CD4-positive, alpha-beta T cell treated with Interleukin-4 for 4 hours (primary cell): ENCODE results near the gene STK32B.
"Not testable (repeated sequence)": the region's sequence is repeated elsewhere in the genome, so short reads cannot be mapped to it uniquely, and the experiment has no call there.

Source experiments
- DNase-seq: peaks from one replicate; pipeline ENCODE4 v3.0.0-alpha.2; 2020

The STK32B gene

DNA sequence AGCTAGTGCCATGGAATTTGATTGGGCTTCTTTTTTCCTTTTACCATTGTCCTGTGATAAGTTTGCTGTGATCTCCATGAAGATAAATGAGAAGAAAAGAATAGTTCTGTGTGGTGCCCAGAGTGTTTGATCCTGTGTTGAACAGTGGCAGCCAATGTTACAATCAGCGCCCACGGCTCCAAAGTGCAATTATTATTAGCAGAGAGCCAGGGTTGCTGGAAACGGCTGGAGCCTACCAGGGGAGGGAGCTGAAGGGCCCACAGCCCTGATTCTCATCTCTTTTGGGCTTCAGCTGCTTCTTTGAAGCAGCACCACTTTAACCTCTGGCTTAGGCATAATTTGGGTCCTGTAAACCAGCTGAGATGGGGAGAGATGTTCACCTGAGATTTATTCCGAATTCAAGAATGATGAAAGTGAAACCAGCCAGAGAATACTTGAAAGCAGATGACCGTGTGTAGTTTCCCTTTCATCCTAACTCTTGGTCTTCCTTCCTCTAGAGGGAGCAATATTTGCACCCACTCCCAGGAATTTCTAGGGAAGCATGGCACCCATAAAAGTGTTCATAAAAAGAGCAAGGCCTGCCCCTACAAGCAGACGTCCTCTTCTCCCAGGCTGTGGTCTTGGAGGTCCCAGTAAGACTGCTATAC is 358.8 kb downstream of the STK32B start:
- no peak for DNase-seq

DNA sequence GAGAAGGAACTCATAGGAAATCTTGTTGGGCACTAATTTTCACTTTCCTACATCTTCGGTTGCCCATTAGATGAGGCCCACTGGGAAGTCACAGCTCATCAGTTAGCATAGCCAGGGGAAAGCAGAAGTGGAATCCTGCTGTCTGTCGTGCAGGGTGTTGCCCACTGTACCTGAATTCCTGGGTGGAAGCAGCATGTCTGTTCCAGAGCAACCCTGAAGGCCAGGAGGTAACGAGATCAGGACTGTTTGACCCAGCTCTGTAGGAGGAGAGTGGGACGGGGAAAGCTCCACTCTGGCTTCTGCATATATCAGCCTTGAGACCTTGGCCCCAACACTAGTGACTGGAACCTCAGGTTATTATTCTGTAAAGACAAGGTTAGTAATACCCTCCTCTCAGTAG is 361.0 kb downstream of the STK32B start:
- DNase-seq = no peak

DNA sequence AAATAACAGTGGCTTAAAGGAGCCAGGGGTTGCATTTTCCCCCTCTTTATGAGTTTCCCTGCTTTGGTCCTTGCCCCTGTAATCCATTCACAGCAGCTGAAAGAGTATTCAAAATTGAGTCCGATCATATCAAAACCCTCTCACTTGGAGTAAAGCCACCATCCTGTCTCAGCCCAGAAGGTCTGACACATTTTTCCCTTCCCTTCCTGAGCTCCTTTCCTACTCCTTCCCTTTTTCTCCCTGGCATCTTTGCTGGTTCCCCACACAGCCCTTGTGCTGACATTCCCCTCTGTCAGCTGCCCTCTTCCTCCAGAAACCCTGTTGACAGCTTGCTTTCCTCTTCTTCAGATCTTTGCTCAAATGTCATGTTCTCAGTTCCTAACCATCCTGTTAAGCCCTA is 361.5 kb downstream of the STK32B start:
- no peak for DNase-seq

- DNase-seq = no peak
Observed at GRCh38 chr4:5416637-5417036, 365.4 kb downstream of the STK32B start.

GRCh38 chr4:5420266-5420665 is 369.0 kb downstream of the STK32B start:
- no peak for DNase-seq

- no peak for DNase-seq
Observed at GRCh38 chr4:5421416-5421815, 370.1 kb downstream of the STK32B start.

- DNase-seq = no peak
Observed at GRCh38 chr4:5422195-5422594, 370.9 kb downstream of the STK32B start.

GRCh38 chr4:5423670-5424069 is 372.4 kb downstream of the STK32B start:
- DNase-seq = no peak

- no peak for DNase-seq
Observed at GRCh38 chr4:5424211-5424610, 372.9 kb downstream of the STK32B start.

- no peak for DNase-seq
Observed at GRCh38 chr4:5424901-5425300, 373.6 kb downstream of the STK32B start.

- no peak for DNase-seq
Observed at GRCh38 chr4:5429747-5430146, 378.5 kb downstream of the STK32B start.

- DNase-seq = no peak
Observed at GRCh38 chr4:5433196-5433595, 381.9 kb downstream of the STK32B start.

- DNase-seq = no peak
Observed at GRCh38 chr4:5435201-5435600, 383.9 kb downstream of the STK32B start.

GRCh38 chr4:5435823-5436222 is 384.5 kb downstream of the STK32B start:
- DNase-seq = no peak

DNA sequence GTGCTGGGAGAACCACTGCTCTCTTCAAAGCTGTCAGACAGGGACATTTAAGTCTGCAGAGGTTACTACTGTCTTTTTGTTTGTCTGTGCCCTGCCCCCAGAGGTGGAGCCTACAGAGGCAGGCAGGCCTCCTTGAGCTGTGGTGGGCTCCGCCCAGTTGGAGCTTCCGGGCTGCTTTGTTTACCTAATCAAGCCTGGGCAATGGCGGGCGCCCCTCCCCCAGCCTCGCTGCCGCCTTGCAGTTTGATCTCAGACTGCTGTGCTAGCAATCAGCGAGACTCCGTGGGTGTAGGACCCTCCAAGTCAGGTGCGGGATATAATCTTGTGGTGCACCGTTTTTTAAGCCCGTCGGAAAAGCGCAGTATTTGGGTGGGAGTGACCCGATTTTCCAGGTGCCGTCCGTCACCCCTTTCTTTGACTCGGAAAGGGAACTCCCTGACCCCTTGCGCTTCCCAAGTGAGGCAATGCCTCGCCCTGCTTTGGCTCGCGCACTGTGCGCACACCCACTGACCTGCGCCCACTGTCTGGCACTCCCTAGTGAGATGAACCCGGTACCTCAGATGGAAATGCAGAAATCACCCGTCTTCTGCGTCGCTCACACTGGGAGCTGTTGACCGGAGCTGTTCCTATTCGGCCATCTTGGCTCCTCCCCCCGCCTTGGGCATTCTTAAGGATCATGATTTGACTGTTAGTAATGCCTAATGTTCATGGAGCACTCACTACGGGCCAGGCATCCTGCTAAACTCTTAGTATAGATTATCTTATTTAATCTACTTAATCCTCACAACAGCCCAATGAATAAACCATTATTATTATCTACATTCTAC is 392.9 kb downstream of the STK32B start:
- not testable (repeated sequence) for DNase-seq

GRCh38 chr4:5444918-5445517 is 393.7 kb downstream of the STK32B start:
- DNase-seq = no peak

- DNase-seq = no peak
Observed at GRCh38 chr4:5446595-5447226, 395.4 kb downstream of the STK32B start.

DNA sequence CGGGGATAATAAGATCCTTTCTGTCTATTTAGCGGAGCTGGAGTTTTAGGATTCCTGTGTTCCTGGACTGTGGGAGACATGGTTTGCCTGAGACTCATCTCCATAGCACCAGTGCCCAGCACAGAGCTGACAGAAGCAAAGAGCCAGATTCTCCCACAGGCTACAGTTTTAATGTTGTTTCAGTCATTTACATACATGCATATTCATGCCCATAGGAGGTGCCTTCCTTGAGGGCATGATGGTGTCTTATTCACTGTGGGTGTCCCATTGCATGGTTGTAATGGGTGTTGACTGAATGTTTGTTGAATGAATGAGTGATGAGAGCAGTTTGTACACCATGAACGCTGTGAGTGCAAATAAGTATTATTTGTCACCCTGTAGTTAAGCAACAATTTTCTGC is 396.5 kb downstream of the STK32B start:
- no peak for DNase-seq

DNA sequence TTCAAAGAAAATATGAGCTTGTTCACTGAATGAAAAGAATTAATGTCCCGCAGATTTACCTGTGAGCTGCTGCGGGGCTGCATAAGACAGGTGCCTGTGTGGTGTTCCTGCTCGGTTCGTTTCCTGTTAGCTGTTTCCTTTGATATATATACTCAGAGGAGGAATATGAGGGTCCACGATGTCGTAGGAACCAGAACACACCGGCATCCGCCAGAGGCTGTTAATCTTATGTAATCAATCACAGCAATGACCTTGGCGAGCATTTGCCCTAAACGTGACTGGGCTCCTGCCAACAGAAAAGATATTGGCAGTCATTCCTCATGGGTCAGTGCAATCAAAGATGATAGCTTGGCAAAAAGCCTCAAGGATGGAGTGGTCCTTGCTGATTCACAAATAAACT is 396.9 kb downstream of the STK32B start:
- DNase-seq = no peak

DNA sequence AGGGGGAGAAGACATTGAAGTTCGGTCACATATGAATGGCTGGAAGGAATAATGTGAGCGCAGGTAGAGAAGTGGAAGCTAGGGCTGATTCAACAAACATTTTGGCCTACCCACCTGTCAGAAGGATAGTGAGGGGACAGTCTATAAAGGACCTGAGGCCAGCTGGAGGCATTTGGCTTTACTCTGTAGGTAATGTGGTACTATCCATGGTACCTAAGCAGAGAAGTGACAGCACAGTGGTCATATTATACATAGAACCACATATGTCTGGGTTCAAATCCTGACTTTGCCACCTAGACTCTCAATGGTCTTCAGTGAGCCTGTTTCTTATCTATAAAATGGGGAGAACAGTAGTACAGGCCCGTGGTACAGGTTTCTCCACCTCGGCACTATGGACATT is 400.0 kb downstream of the STK32B start:
- no peak for DNase-seq

- no peak for DNase-seq
Observed at GRCh38 chr4:5452156-5452555, 400.9 kb downstream of the STK32B start.

- no peak for DNase-seq
Observed at GRCh38 chr4:5455003-5455585, 403.8 kb downstream of the STK32B start.

DNA sequence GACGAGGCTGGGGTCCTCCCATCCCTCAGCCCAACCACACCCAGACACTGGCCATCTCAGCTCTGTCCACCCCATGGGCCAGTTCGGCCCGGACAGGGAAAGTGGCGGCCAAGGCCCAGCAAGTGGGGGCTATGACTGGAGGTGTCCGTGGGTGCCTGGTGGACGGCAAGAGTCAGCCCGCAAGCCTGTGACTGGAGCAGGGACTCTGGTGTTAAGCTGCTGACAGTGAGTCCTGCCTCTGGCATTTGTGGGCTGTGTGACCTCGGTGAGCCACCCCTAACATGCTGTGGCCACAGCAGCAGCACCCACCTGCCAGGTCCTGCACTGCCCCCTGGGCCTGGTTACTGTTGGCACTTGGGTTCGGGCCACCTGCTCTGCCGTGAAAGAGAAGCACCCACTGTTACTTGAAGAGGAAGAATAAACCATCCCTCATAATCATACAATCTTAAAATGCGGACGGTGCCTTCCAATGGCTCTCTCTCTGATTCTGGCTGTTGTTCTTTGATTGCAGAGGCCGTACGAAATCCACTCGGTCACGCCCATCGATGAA is 405.1 kb downstream of the STK32B start:
- no peak for DNase-seq
